SH-SY5Y (cell line): ENCODE measurements around the gene IFT88.

Experiments
- GATA2 ChIP-seq: IDR thresholded peaks from 2 replicates; pipeline ENCODE4 v1.6.1; 2011; ENCODE audit warnings: mild to moderate bottlenecking, low read depth, low read length
- GATA3 ChIP-seq: IDR thresholded peaks from 2 replicates; pipeline ENCODE4 v1.6.1; 2011; ENCODE audit warnings: low read depth, mild to moderate bottlenecking, low read length, moderate library complexity

DNA sequence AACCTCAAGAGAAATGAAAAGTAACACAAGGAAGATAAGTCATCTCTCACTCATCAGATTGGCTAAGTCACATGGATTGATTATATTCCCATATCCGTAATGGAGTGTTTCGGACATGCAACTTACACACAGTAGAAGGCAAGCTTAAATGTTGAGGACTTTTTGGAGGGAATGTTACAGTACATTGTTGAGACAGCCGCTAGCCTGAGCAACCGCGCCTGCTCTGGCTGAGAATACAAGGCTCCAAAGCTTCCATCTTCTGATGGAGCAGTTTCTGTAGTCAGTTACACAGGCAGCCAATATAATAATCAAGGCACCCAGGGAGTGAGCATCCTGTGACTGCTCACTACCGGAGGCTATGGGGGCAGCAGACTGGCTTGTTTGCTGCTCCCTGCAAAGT is 40.3 kb upstream of the IFT88 start:
- no peak for TF ChIP-seq GATA2
- no peak for TF ChIP-seq GATA3
